ENCODE data around the gene CADM1.

Gene CADM1

GRCh38 chr11:115167456-115167855, 336.8 kb downstream of the CADM1 start:
- no peak for DNase-seq

GRCh38 chr11:115166820-115167219, 337.4 kb downstream of the CADM1 start:
- DNase-seq, result no peak

- DNase-seq, result no peak
Measured at GRCh38 chr11:115164774-115165173, 339.4 kb downstream of the CADM1 start.

- no peak for DNase-seq
Measured at GRCh38 chr11:115162919-115163318, 341.3 kb downstream of the CADM1 start.

GRCh38 chr11:115161876-115162275, 342.3 kb downstream of the CADM1 start:
- no peak for DNase-seq

GRCh38 chr11:115159207-115159606, 345.0 kb downstream of the CADM1 start:
- DNase-seq, result no peak

GRCh38 chr11:115158053-115158452, 346.2 kb downstream of the CADM1 start:
- no peak for DNase-seq

- no peak for DNase-seq
Measured at GRCh38 chr11:115157247-115157646, 347.0 kb downstream of the CADM1 start.

GRCh38 chr11:115155978-115156377, 348.2 kb downstream of the CADM1 start:
- DNase-seq, result no peak

GRCh38 chr11:115155320-115155719, 348.9 kb downstream of the CADM1 start:
- no peak for DNase-seq

- no peak for DNase-seq
Measured at GRCh38 chr11:115154355-115154736, 349.9 kb downstream of the CADM1 start.

- no peak for DNase-seq
Measured at GRCh38 chr11:115153731-115154354, 350.4 kb downstream of the CADM1 start.

- DNase-seq, result no peak
Measured at GRCh38 chr11:115153135-115153534, 351.1 kb downstream of the CADM1 start.

GRCh38 chr11:115151010-115151409, 353.2 kb downstream of the CADM1 start:
- DNase-seq, result no peak

GRCh38 chr11:115148691-115149090, 355.5 kb downstream of the CADM1 start:
- no peak for DNase-seq

- DNase-seq, result no peak
Measured at GRCh38 chr11:115148101-115148500, 356.1 kb downstream of the CADM1 start.

GRCh38 chr11:115147243-115147807, 356.9 kb downstream of the CADM1 start:
- no peak for DNase-seq

GRCh38 chr11:115146425-115146824, 357.8 kb downstream of the CADM1 start:
- DNase-seq, result no peak

GRCh38 chr11:115145324-115145723, 358.9 kb downstream of the CADM1 start:
- DNase-seq, result no peak

- DNase-seq, result no peak
Measured at GRCh38 chr11:115144914-115145313, 359.3 kb downstream of the CADM1 start.

- no peak for DNase-seq
Measured at GRCh38 chr11:115144014-115144413, 360.2 kb downstream of the CADM1 start.

GRCh38 chr11:115141231-115142114, 362.7 kb downstream of the CADM1 start:
- no peak for DNase-seq

- no peak for DNase-seq
Measured at GRCh38 chr11:115135936-115136335, 368.3 kb downstream of the CADM1 start.

- no peak for DNase-seq
Measured at GRCh38 chr11:115134926-115135325, 369.3 kb downstream of the CADM1 start.
